Activated CD4-positive, alpha-beta T cell treated with anti-CD3 and anti-CD28 coated beads, Interleukin-2, Interleukin-4, amounts not matched to agents 100 ng/mL and 50 ng/mL, durations not matched to agents 16 hours and 8 hours (primary cell): Measurements from ENCODE around the gene PITPNC1.
"Not testable (repeated sequence)": the region's sequence is repeated elsewhere in the genome, so short reads cannot be mapped to it uniquely, and the experiment has no call there.

ENCODE experiments used
- DNase-seq: peaks from one replicate; pipeline ENCODE4 v3.0.0-alpha.2; 2020; ENCODE audit warnings: low spot score

The PITPNC1 gene

GRCh38 chr17:67488161-67488560 is 111.1 kb downstream of the PITPNC1 start:
- DNase-seq = no peak

DNA sequence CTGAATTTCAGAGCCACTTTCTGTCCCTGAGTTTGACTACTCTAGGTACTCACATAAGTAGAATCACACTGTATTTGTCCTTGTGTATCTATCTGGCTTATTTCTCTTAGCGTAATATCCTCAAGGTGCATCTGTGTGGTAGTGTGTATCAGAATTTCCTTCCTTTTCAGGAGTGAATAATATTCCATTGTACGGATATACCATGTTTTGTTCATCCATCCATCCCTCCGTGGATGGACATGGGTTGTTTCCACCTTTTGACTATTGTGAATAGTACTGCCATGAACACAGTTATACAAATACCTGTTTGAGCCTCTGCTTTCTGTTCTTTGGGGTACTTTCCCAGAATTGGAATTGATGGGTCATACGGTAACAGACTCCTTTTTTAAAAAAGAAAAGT is 111.7 kb downstream of the PITPNC1 start:
- DNase-seq = no peak

DNA sequence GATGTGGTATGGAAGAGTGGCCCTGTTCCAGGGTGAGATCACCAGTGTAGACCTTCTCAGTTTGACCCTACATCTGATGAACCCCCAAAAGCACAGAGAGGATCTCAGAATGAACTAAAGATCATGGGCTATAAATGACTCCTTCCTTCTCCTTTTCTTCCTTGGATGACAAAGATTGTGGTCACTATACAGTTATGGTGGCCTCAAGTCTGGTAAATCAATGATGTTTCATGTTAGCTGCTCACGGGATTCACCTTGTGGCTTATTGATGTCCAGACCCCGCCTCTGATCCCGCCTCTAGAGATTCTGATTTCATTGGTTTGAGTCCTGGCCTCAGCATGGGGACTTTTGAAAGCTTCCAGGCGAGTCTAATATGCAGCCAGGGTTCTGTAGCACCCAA is 112.2 kb downstream of the PITPNC1 start:
- DNase-seq = no peak

DNA sequence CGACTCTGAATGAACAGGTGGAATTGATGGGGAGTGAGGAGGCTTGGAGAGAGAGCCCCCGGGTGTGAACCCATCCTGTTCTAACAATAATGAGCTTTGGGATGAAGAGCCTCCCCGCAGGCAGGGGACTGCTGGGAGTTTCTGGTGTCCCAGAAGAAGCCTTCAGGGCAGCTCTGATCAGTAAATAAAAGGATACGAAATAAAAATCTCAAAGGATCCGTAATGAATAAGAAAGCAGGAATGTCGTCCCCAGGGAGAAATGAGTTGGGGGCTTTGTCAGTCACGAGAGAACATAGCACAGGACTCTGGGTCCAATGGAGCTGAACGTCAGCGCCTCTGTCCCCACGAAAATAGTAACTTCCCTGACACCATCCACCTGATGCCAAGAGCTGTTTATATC is 113.4 kb downstream of the PITPNC1 start:
- DNase-seq = no peak

- no peak for DNase-seq
Measured at GRCh38 chr17:67491009-67491680, 114.1 kb downstream of the PITPNC1 start.

DNA sequence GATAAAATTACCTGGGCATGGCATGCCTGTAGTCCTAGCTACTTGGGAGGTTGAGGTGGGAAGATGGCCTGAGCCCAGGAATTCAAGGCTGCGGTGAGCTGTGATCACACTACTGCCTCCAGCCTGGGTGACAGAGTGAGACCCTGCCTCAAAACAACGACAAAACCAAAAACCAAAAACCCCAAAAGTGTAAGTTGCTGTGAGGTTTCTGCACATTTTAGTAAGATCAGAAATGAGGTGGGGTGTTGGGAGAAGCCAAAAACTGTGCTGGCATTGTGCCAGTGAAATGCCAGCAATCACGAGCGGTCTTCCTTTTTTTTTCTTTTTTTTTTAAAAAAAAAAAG is 114.6 kb downstream of the PITPNC1 start:
- no peak for DNase-seq

GRCh38 chr17:67492251-67492740 is 115.2 kb downstream of the PITPNC1 start:
- no peak for DNase-seq

GRCh38 chr17:67492824-67493517 is 115.9 kb downstream of the PITPNC1 start:
- no peak for DNase-seq

- DNase-seq = no peak
Measured at GRCh38 chr17:67493812-67494211, 116.7 kb downstream of the PITPNC1 start.

- not testable (repeated sequence) for DNase-seq
Measured at GRCh38 chr17:67495534-67495933, 118.5 kb downstream of the PITPNC1 start.

DNA sequence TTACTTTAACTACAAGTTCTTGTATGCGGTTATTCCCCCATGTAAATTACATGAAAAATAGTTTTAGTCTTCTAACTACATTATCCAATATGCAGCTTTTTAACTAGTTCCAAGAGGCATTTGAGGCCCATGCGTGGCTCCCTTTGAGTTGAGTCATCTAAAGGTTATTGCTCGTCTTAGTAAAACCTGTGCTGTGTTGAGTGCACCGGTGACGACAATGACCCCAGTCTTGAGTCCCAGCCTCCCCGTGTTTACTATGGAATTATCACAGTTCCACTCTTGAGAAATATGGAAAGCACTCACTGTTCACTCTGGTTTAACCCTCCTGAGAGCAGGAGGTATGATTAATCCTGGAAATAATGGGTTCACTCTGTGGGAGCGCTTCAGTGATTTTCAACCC is 119.2 kb downstream of the PITPNC1 start:
- DNase-seq = no peak

DNA sequence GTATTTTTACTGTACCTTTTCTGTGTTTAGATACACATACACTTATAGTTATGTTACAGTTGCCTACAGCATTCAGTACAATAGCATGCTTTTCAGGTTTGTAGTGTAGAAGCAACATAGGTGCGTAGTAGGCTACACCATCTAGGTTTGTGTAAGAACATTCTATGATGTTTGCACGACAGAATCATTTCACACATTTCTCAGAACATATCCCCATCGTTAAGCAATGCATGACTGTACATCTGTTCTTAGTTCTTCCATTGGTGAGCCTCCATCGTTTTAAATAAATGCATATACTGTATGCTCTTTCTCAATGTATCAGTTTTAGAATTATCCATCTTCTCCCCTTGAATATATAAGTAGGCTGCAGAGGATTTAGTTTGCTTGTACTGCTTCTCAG is 122.6 kb downstream of the PITPNC1 start:
- no peak for DNase-seq

- no peak for DNase-seq
Measured at GRCh38 chr17:67500261-67500660, 123.2 kb downstream of the PITPNC1 start.

- DNase-seq = no peak
Measured at GRCh38 chr17:67500677-67501300, 123.7 kb downstream of the PITPNC1 start.

DNA sequence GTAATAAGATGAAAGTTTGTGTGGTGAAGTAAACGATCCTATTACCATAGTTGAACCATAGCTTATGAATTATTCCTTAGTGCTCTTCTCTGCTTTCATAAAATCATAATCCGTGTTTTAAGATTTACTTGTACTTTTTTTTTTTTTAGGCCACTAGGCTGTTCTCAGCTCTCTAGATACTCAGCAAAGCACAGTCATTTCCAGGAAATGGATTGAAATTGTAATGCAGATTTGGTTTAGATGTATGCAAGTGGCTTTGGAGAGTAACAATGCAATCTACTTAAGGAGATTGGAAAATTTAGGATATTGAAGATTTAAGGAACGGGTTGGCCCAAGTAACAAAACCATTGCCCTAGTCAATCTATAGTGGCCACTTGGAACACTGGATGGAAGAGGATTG is 125.1 kb downstream of the PITPNC1 start:
- DNase-seq = no peak

DNA sequence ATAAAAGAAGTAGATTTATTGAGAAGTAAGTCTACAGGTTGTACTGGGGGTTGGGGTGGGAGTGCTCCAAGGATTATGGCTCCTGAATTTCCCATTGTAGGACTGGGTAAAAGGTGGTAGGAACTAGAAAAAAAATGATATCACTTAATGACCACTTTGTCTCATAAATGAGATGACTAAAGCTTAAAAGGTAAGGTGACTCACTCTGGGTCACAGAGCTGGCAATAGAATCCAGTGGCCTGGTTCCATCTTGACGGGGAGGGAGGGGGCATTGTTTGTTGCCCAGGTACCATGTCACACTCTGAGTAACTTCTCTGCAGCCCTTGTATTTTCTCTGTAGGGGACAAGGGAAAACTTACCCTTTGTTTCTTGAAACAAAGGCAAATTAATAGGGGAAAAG is 126.1 kb downstream of the PITPNC1 start:
- no peak for DNase-seq

GRCh38 chr17:67503739-67504138 is 126.7 kb downstream of the PITPNC1 start:
- DNase-seq = no peak

GRCh38 chr17:67504182-67504581 is 127.1 kb downstream of the PITPNC1 start:
- DNase-seq = no peak

DNA sequence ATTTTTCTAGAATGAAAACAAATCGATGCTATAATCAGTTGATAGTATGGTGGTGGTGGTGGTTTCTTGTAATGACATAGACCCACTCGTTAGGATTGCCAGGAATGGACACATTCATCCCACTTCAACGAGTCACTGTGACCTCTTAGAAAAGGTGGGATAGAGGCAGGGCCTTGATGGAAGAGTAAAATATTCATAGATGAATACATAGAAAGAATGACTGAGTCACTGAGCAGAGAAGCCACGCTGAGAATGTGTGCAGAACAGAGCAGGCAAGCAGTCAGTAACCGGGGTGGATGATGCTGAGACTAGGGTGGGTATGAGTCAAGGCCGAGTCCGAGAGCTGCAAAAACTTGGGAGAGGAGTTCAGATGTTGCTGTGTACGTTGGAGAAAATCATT is 129.9 kb downstream of the PITPNC1 start:
- no peak for DNase-seq

DNA sequence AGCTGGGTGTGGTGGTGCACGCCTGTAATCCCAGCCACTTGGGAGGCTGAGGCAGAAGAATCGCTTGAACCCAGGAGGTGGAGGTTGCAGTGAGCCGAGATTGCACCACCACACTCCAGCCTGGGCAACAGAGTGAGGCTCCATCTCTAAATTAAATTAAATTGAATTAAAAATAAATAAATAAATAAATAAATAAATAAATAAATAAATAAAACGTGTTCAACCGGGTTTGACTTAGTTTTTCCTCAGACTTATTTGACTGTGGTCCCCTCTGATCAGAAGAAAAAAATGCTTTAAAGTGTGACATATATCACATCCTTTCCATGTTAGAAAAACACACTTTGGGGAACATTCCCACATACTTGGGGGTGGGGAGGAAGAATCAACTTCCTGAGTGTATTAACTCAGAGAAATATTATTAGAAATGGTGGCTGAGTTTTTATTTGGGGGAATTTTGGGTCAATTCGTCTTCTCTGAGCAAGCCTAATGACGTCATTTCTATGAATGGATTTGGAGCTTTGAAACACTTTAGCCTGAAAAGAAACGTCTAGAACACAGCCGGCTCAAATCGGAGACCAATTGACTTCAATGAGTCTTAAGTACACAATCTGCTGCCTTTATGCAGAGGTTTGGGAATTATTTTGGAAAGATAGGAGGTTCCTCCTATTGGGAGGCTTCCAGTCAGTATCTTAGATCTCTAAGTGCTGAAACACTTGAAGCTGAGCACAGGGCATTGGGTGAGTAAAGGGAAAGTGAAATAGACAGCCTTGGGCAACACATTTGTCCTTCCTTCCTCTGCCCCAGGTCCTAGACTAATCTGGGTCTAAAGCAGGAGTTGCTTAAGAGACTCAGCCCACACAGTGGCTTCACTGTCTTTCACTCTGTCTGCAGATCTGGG is 132.6 kb downstream of the PITPNC1 start:
- DNase-seq = no peak

- no peak for DNase-seq
Measured at GRCh38 chr17:67511012-67511411, 133.9 kb downstream of the PITPNC1 start.

- no peak for DNase-seq
Measured at GRCh38 chr17:67511804-67512203, 134.7 kb downstream of the PITPNC1 start.
